ENCODE results near the gene MYO1B.
"Not testable (repeated sequence)": the region's sequence is repeated elsewhere in the genome, so short reads cannot be mapped to it uniquely, and the experiment has no call there.

MYO1B gene

GRCh38 chr2:191415858-191416257 lies 170.7 kb downstream of the MYO1B start:
- DNase-seq, result no peak

GRCh38 chr2:191417746-191418145 lies 172.5 kb downstream of the MYO1B start:
- DNase-seq, result no peak

- no peak for DNase-seq
Measured at GRCh38 chr2:191421950-191422349, 176.7 kb downstream of the MYO1B start.

GRCh38 chr2:191427031-191427430 lies 181.8 kb downstream of the MYO1B start:
- no peak for DNase-seq

GRCh38 chr2:191428141-191428540 lies 182.9 kb downstream of the MYO1B start:
- DNase-seq, result no peak

- DNase-seq, result no peak
Measured at GRCh38 chr2:191430476-191430875, 185.3 kb downstream of the MYO1B start.

GRCh38 chr2:191432121-191432520 lies 186.9 kb downstream of the MYO1B start:
- no peak for DNase-seq

GRCh38 chr2:191434072-191434471 lies 188.9 kb downstream of the MYO1B start:
- DNase-seq, result no peak

- DNase-seq, result no peak
Measured at GRCh38 chr2:191435141-191435540, 189.9 kb downstream of the MYO1B start.

- no peak for DNase-seq
Measured at GRCh38 chr2:191436368-191437055, 191.3 kb downstream of the MYO1B start.

GRCh38 chr2:191439481-191439880 lies 194.3 kb downstream of the MYO1B start:
- DNase-seq, result no peak

GRCh38 chr2:191441496-191442214 lies 196.5 kb downstream of the MYO1B start:
- no peak for DNase-seq

- DNase-seq, result no peak
Measured at GRCh38 chr2:191443446-191443845, 198.2 kb downstream of the MYO1B start.

GRCh38 chr2:191446910-191447309 lies 201.7 kb downstream of the MYO1B start:
- no peak for DNase-seq

- DNase-seq, result no peak
Measured at GRCh38 chr2:191451116-191451515, 205.9 kb downstream of the MYO1B start.

- no peak for DNase-seq
Measured at GRCh38 chr2:191452065-191452464, 206.9 kb downstream of the MYO1B start.

GRCh38 chr2:191453761-191454160 lies 208.6 kb downstream of the MYO1B start:
- no peak for DNase-seq

GRCh38 chr2:191456506-191456905 lies 211.3 kb downstream of the MYO1B start:
- DNase-seq, result not testable (repeated sequence)

- no peak for DNase-seq
Measured at GRCh38 chr2:191459158-191459557, 214.0 kb downstream of the MYO1B start.

- DNase-seq, result no peak
Measured at GRCh38 chr2:191462370-191462769, 217.2 kb downstream of the MYO1B start.

- DNase-seq, result no peak
Measured at GRCh38 chr2:191463790-191464189, 218.6 kb downstream of the MYO1B start.

GRCh38 chr2:191465766-191466420 lies 220.7 kb downstream of the MYO1B start:
- no peak for DNase-seq

- DNase-seq, result no peak
Measured at GRCh38 chr2:191467113-191467512, 221.9 kb downstream of the MYO1B start.

- no peak for DNase-seq
Measured at GRCh38 chr2:191470306-191470705, 225.1 kb downstream of the MYO1B start.

Measured in NCI-H2107 (cell line).